ENCODE data around the gene BDH1. TPM values are rescaled to one million over a fixed set of nuclear protein-coding genes. Genes with fewer than 3 reads are reported as not detected.

BDH1 gene
- total RNA-seq, 1 donor from 2014 or later: 32.2 TPM

DNA sequence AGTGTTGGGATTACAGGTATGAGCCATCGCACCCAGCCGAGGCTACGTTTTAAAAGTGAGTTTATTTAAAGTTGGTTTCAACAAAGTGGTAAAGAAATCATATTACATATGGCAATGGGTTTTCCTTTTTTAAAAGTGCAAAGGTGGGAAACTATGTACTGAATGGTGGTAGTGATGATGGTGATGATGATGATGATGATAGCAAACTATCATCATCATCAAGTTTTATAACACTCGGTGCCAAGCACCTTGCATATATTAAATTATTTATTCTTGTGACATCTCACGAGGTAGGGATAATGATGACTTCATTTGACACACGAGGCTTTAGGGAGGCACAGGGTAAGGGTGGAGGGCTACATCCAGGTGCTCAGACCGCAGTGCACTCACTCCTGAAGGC is 64.3 kb downstream of the BDH1 start:
- Mint-ChIP-seq H3K4me1 (peaks cover 14% of the 10 kb centered on the region), H3K36me3 (ENCODE audit: low read depth) (no peaks in the 10 kb centered on the region), H3K27me3 (ENCODE audit: low read depth) (no peaks in the 10 kb centered on the region), H3K9me3 (no peaks in the 10 kb centered on the region), H3K4me3 (no peak overlapping the region), H3K27ac (ENCODE audit: unreplicated experiment) (no peak overlapping the region)
- no peak for DNase-seq (ENCODE audit: low read depth, low spot score)
- TF ChIP-seq, protein P1, sequence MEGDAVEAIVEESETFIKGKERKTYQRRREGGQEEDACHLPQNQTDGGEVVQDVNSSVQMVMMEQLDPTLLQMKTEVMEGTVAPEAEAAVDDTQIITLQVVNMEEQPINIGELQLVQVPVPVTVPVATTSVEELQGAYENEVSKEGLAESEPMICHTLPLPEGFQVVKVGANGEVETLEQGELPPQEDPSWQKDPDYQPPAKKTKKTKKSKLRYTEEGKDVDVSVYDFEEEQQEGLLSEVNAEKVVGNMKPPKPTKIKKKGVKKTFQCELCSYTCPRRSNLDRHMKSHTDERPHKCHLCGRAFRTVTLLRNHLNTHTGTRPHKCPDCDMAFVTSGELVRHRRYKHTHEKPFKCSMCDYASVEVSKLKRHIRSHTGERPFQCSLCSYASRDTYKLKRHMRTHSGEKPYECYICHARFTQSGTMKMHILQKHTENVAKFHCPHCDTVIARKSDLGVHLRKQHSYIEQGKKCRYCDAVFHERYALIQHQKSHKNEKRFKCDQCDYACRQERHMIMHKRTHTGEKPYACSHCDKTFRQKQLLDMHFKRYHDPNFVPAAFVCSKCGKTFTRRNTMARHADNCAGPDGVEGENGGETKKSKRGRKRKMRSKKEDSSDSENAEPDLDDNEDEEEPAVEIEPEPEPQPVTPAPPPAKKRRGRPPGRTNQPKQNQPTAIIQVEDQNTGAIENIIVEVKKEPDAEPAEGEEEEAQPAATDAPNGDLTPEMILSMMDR (conservative IDR thresholded peaks at IDR 0.05): no peak

DNA sequence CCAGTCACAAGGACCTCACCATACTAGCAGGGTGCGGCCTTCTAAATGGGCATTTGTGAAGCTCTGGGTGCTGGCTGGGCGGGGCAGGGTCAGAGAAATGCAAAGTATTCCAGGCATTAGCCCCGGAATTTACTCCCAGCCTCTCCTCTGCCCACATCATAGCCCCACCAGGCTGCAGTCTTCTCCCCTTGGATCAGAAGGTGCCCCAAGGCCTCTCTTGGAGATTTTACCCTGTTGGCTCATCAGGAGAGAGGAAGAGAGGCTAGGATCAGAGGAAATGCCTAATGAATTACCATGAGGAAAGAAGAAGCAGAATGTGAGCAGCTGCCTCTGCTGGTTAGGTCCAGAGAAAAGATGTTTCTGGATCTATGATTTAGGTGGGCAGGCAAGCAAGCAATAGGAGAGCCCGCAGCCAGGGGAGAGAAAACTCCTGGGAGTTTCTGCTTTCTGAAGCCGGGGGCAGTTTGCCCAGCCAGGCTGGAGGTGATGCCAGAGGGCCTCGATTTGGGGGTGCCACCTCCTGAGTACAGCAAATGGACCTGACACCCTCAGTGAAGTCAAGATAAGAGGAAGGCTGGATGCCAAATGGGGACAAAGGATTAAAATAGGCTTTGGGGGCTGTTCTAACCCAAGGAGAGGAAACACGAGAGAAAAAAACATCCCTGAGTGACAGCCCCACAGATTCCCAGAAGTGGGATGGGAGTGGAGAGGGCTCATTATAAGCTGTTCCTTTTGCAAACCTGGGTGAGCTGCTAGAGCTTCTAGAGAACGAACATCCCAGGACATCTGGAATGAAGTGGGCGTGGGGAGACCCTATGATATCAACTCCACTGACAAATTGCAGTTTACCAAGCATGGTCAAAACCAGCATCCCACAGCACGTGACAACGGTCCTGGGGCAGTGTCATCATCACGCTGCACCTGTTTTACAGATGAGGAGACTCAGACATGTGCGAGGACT is 65.4 kb downstream of the BDH1 start:
- no peaks in the 10 kb centered on the region for H3K9me3 Mint-ChIP-seq
- H3K27ac Mint-ChIP-seq (ENCODE audit: unreplicated experiment): peak overlapping the region; percentile 76
- peaks cover 14% of the 10 kb centered on the region for H3K4me1 Mint-ChIP-seq
- TF ChIP-seq, protein P1 (conservative IDR thresholded peaks at IDR 0.05): no peak
- H3K4me3 Mint-ChIP-seq: no peak overlapping the region
- H3K27me3 Mint-ChIP-seq (ENCODE audit: low read depth): no peaks in the 10 kb centered on the region
- DNase-seq (ENCODE audit: low read depth, low spot score): no peak
- no peaks in the 10 kb centered on the region for H3K36me3 Mint-ChIP-seq (ENCODE audit: low read depth)

DNA sequence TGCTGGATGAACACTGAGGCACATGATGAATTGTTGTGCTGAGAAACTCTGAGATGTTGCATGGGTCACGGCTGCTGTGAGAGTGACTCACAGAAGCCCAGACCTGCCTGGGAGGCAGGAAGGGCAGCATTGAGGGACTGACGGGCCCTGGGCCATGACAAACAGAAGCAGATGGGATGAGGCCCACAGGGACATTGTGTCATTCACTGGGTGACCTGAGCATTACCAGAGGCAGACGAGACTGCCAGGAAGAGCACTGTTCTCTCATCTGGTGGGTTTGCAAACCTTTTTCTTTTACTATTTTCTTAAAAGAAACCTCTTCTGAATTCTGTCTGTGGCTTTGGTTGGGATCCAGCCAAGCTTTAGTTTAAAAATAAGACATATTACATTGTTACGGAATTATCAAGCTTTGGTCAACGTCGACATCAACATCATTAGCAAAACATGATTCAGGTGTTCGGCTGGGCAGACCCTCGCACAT is 67.8 kb downstream of the BDH1 start:
- H3K27ac Mint-ChIP-seq (ENCODE audit: unreplicated experiment): peak overlapping the region; percentile 37
- H3K9me3 Mint-ChIP-seq: no peaks in the 10 kb centered on the region
- no peaks in the 10 kb centered on the region for H3K36me3 Mint-ChIP-seq (ENCODE audit: low read depth)
- no peaks in the 10 kb centered on the region for H3K27me3 Mint-ChIP-seq (ENCODE audit: low read depth)
- no peak for DNase-seq (ENCODE audit: low read depth, low spot score)
- no peak overlapping the region for H3K4me3 Mint-ChIP-seq
- TF ChIP-seq, protein P1 (conservative IDR thresholded peaks at IDR 0.05): no peak
- peaks cover 14% of the 10 kb centered on the region for H3K4me1 Mint-ChIP-seq

DNA sequence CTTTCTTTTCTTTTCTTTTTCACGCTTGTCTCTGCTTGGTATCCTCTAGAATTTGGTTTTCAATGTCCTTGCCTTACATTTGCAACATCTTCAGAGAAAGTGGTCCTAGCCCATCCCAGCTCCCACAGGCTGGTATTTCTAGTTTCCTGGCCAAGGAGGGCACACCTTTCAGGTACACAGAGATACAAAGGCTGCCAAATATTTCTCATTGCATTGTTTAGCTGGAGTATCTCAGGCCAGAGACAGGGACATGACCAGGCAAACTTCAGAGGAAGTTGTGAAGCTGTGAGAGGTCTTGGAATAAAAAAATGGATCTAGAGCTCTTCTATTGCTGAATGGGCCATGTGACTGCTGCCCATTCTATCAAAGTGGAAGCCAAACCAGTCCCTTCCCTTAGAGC is 68.9 kb downstream of the BDH1 start:
- no peak overlapping the region for H3K4me3 Mint-ChIP-seq
- TF ChIP-seq, protein P1 (conservative IDR thresholded peaks at IDR 0.05): no peak
- H3K9me3 Mint-ChIP-seq: no peaks in the 10 kb centered on the region
- peaks cover 22% of the 10 kb centered on the region for H3K4me1 Mint-ChIP-seq
- no peak for DNase-seq (ENCODE audit: low read depth, low spot score)
- H3K27me3 Mint-ChIP-seq (ENCODE audit: low read depth): no peaks in the 10 kb centered on the region
- no peaks in the 10 kb centered on the region for H3K36me3 Mint-ChIP-seq (ENCODE audit: low read depth)
- H3K27ac Mint-ChIP-seq (ENCODE audit: unreplicated experiment): no peak overlapping the region

DNA sequence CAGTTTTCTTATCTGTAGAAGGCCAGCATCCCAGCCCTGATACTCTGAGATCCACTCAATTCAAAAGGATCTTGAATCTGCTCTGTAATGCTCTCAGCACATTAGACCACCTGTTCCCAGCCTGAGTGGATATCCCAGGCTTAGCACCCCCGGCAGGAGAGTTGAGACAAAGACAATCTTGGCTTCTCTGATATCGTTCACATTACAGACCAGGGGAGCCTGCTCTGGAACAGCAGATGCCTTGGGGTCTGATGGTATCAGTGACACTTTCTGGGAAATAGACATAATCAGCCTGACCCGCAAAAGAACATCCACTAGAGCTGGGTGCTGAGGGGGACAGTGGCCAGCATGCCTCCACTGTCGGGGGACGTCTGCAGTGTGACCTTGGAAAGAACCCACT is 70.6 kb downstream of the BDH1 start:
- no peak overlapping the region for H3K4me3 Mint-ChIP-seq
- no peak for DNase-seq (ENCODE audit: low read depth, low spot score)
- TF ChIP-seq, protein P1 (conservative IDR thresholded peaks at IDR 0.05): no peak
- peaks cover 22% of the 10 kb centered on the region for H3K4me1 Mint-ChIP-seq
- no peak overlapping the region for H3K27ac Mint-ChIP-seq (ENCODE audit: unreplicated experiment)
- H3K36me3 Mint-ChIP-seq (ENCODE audit: low read depth): no peaks in the 10 kb centered on the region
- H3K27me3 Mint-ChIP-seq (ENCODE audit: low read depth): no peaks in the 10 kb centered on the region
- peaks cover 2% of the 10 kb centered on the region for H3K9me3 Mint-ChIP-seq

Measured in neural crest cell (in vitro differentiated cells).